ENCODE measurements around the gene VPS37C.

- TF ChIP-seq CTCF (IDR thresholded peaks at IDR 0.05) (no peak), POLR2A (IDR thresholded peaks at IDR 0.05) (no peak)
These were observed 41.7 kb downstream of the VPS37C start for GRCh38 chr11:61119571-61119970.
